HG03045 (cell line): ENCODE results near the gene CLEC16A.

Source experiments
- ATAC-seq: cut with Tn5 transposase; IDR thresholded peaks from one replicate; pipeline ENCODE4 v1.9.1; 2021; ENCODE audit warnings: mild to moderate bottlenecking, moderate library complexity; ENCODE audit not compliant: unreplicated experiment

CLEC16A gene

GRCh38 chr16:11225677-11226549 is 281.5 kb downstream of the CLEC16A start:
- no peak for ATAC-seq

- no peak for ATAC-seq
These were observed 285.1 kb downstream of the CLEC16A start for GRCh38 chr16:11229432-11229831.

GRCh38 chr16:11229906-11230305 is 285.5 kb downstream of the CLEC16A start:
- no peak for ATAC-seq

GRCh38 chr16:11231367-11231970 is 287.1 kb downstream of the CLEC16A start:
- ATAC-seq = no peak
